Mesendoderm (in vitro differentiated cells): ENCODE results near the gene NOP53.
"Not testable (repeated sequence)": the region's sequence is repeated elsewhere in the genome, so short reads cannot be mapped to it uniquely, and the experiment has no call there.

Experiments used
- DNase-seq: peaks from one replicate; pipeline ENCODE4 v3.0.0; 2013
- H2AK5ac ChIP-seq: 2 replicates; pipeline ENCODE4 v1.6.1; 2013; ENCODE audit warnings: low read length, inconsistent platforms
- H2BK120ac ChIP-seq: 2 replicates; pipeline ENCODE4 v1.6.1; 2013; ENCODE audit warnings: low read depth, mild to moderate bottlenecking, low read length, moderate library complexity, mixed read lengths
- H2BK15ac ChIP-seq: replicated peaks from 2 replicates; pipeline ENCODE4 v1.6.1; 2013; ENCODE audit warnings: low read depth, mild to moderate bottlenecking, moderate library complexity
- H2BK5ac ChIP-seq: 2 replicates; pipeline ENCODE4 v1.6.1; 2013; ENCODE audit warnings: low read length, inconsistent platforms
- H3K18ac ChIP-seq: 2 replicates; pipeline ENCODE4 v1.6.1; 2013; ENCODE audit warnings: mild to moderate bottlenecking, low read length, mixed read lengths
- H3K23ac ChIP-seq: one replicate; pipeline ENCODE4 v1.6.1; 2013; ENCODE audit warnings: low read length
- H3K27ac ChIP-seq: 2 replicates; pipeline ENCODE4 v1.5.1; 2013; ENCODE audit warnings: low read depth, mild to moderate bottlenecking, inconsistent platforms, low read length, moderate library complexity
- H3K27me3 ChIP-seq: 2 replicates; pipeline ENCODE4 v1.6.1; 2013; ENCODE audit warnings: low read length, control low read depth, mild to moderate bottlenecking, inconsistent platforms; ENCODE audit not compliant: insufficient read depth, poor library complexity
- H3K36me3 ChIP-seq: 2 replicates; pipeline ENCODE4 v1.6.1; 2013; ENCODE audit warnings: low read length, inconsistent platforms; ENCODE audit not compliant: control insufficient read depth, insufficient read depth
- H3K4ac ChIP-seq: one replicate; pipeline ENCODE4 v1.6.1; 2013; ENCODE audit warnings: low read depth, mild to moderate bottlenecking, low read length, moderate library complexity
- H3K4me1 ChIP-seq: 2 replicates; pipeline ENCODE4 v1.6.1; 2013; ENCODE audit warnings: low read depth, low read length, inconsistent platforms; ENCODE audit not compliant: control insufficient read depth
- H3K4me2 ChIP-seq: 2 replicates; pipeline ENCODE4 v1.6.1; 2013; ENCODE audit warnings: low read length
- H3K4me3 ChIP-seq: 2 replicates; pipeline ENCODE4 v1.5.1; 2013; ENCODE audit warnings: mild to moderate bottlenecking, low read length
- H3K56ac ChIP-seq: one replicate; pipeline ENCODE4 v1.6.1; 2013; ENCODE audit warnings: low read length
- H3K79me1 ChIP-seq: 2 replicates; pipeline ENCODE4 v1.6.1; 2013; ENCODE audit warnings: low read length, inconsistent platforms
- H3K79me2 ChIP-seq: 2 replicates; pipeline ENCODE4 v1.6.1; 2013; ENCODE audit warnings: mild to moderate bottlenecking, low read length; ENCODE audit not compliant: control insufficient read depth, insufficient read depth
- H3K9ac ChIP-seq: 2 replicates; pipeline ENCODE4 v1.6.1; 2013; ENCODE audit warnings: low read length, inconsistent platforms
- H4K5ac ChIP-seq: one replicate; pipeline ENCODE4 v1.6.1; 2013; ENCODE audit warnings: low read length
- H4K8ac ChIP-seq: one replicate; pipeline ENCODE4 v1.6.1; 2013; ENCODE audit warnings: low read depth, mild to moderate bottlenecking, control low read depth, low read length, moderate library complexity
- WGBS: extraction: QIAGEN DNeasy Blood & Tissue Kit; methylation state at CpG from one replicate; pipeline ENCODE4 v1.1.7; 2013; ENCODE audit warnings: low lambda C conversion rate, missing lambda C conversion rate; ENCODE audit not compliant: insufficient coverage; ENCODE audit errors: extremely low coverage; 5-methylcytosine and 5-hydroxymethylcytosine counted together

NOP53 gene

GRCh38 chr19:47766670-47767069 lies 21.3 kb downstream of the NOP53 start:
- Histone ChIP-seq H3K27me3 (no peaks in the 10 kb centered on the region), H3K56ac (no peak overlapping the region), H4K8ac (no peak overlapping the region), H3K4me1 (no peaks in the 10 kb centered on the region), H3K27ac (no peak overlapping the region), H3K79me2 (no peaks in the 10 kb centered on the region), H2BK5ac (no peak overlapping the region), H3K18ac (no peak overlapping the region), H3K4me3 (no peak overlapping the region), H2BK120ac (no peak overlapping the region), H3K79me1 (no peaks in the 10 kb centered on the region), H3K9ac (no peak overlapping the region), H2BK15ac (no peak overlapping the region), H3K23ac (no peak overlapping the region), H2AK5ac (no peak overlapping the region), H4K5ac (no peak overlapping the region), H3K36me3 (no peaks in the 10 kb centered on the region), H3K4ac (no peak overlapping the region), H3K4me2 (no peak overlapping the region)
- peak; percentile 31 for DNase-seq
- WGBS, result no CpG with 5 or more reads among the region's 7 CpGs

GRCh38 chr19:47767349-47767748 lies 22.0 kb downstream of the NOP53 start:
- no peak overlapping the region for H2BK5ac ChIP-seq
- H4K8ac ChIP-seq, result no peak overlapping the region
- H3K18ac ChIP-seq, result no peak overlapping the region
- WGBS, result no CpG with 5 or more reads among the region's 2 CpGs
- H4K5ac ChIP-seq, result no peak overlapping the region
- no peaks in the 10 kb centered on the region for H3K36me3 ChIP-seq
- H3K56ac ChIP-seq, result no peak overlapping the region
- H3K23ac ChIP-seq, result no peak overlapping the region
- H3K27ac ChIP-seq, result no peak overlapping the region
- H3K79me2 ChIP-seq, result no peaks in the 10 kb centered on the region
- H3K4me3 ChIP-seq, result no peak overlapping the region
- no peak overlapping the region for H3K4ac ChIP-seq
- DNase-seq, result no peak
- no peaks in the 10 kb centered on the region for H3K4me1 ChIP-seq
- no peak overlapping the region for H2AK5ac ChIP-seq
- H2BK120ac ChIP-seq, result no peak overlapping the region
- H3K79me1 ChIP-seq, result no peaks in the 10 kb centered on the region
- no peaks in the 10 kb centered on the region for H3K27me3 ChIP-seq
- H2BK15ac ChIP-seq, result no peak overlapping the region
- no peak overlapping the region for H3K9ac ChIP-seq
- no peak overlapping the region for H3K4me2 ChIP-seq

- no peak overlapping the region for H4K5ac ChIP-seq
- H3K79me1 ChIP-seq, result no peaks in the 10 kb centered on the region
- no peak overlapping the region for H4K8ac ChIP-seq
- no peak for DNase-seq
- no peaks in the 10 kb centered on the region for H3K4me1 ChIP-seq
- no peaks in the 10 kb centered on the region for H3K27me3 ChIP-seq
- H2AK5ac ChIP-seq, result peak overlapping the region; percentile 58
- H3K79me2 ChIP-seq, result no peaks in the 10 kb centered on the region
- no peaks in the 10 kb centered on the region for H3K36me3 ChIP-seq
- WGBS, result no CpG with 5 or more reads among the region's 2 CpGs
- no peak overlapping the region for H3K18ac ChIP-seq
- H3K4me3 ChIP-seq, result no peak overlapping the region
- no peak overlapping the region for H2BK120ac ChIP-seq
- H3K4me2 ChIP-seq, result no peak overlapping the region
- H3K56ac ChIP-seq, result no peak overlapping the region
- no peak overlapping the region for H2BK15ac ChIP-seq
- H2BK5ac ChIP-seq, result no peak overlapping the region
- H3K27ac ChIP-seq, result no peak overlapping the region
- H3K23ac ChIP-seq, result no peak overlapping the region
- H3K9ac ChIP-seq, result no peak overlapping the region
- no peak overlapping the region for H3K4ac ChIP-seq
Measured at GRCh38 chr19:47768604-47769003, 23.3 kb downstream of the NOP53 start.

- no CpG with 5 or more reads among the region's 3 CpGs for WGBS
- Histone ChIP-seq H3K79me1 (no peaks in the 10 kb centered on the region), H3K23ac (no peak overlapping the region), H3K27ac (no peak overlapping the region), H3K56ac (no peak overlapping the region), H2BK120ac (no peak overlapping the region), H4K5ac (no peak overlapping the region), H2BK15ac (no peak overlapping the region), H2AK5ac (no peak overlapping the region), H3K9ac (no peak overlapping the region), H3K4me1 (no peaks in the 10 kb centered on the region), H3K4me2 (no peak overlapping the region), H3K4me3 (no peak overlapping the region), H3K79me2 (no peaks in the 10 kb centered on the region), H2BK5ac (no peak overlapping the region), H4K8ac (no peak overlapping the region), H3K27me3 (no peaks in the 10 kb centered on the region), H3K4ac (no peak overlapping the region), H3K36me3 (no peaks in the 10 kb centered on the region), H3K18ac (no peak overlapping the region)
- no peak for DNase-seq
Measured at GRCh38 chr19:47769534-47769933, 24.2 kb downstream of the NOP53 start.

GRCh38 chr19:47771291-47771690 lies 25.9 kb downstream of the NOP53 start:
- not testable (repeated sequence) for H2BK5ac ChIP-seq, H3K79me2 ChIP-seq, DNase-seq, H2BK15ac ChIP-seq, H3K4me2 ChIP-seq, H3K23ac ChIP-seq, H3K27me3 ChIP-seq, H2AK5ac ChIP-seq, H4K5ac ChIP-seq, H3K4me3 ChIP-seq, H3K9ac ChIP-seq, H3K27ac ChIP-seq, H3K56ac ChIP-seq, H4K8ac ChIP-seq, H3K36me3 ChIP-seq, H3K79me1 ChIP-seq, H2BK120ac ChIP-seq, H3K4ac ChIP-seq, H3K4me1 ChIP-seq, H3K18ac ChIP-seq
- WGBS, result no CpG with 5 or more reads among the region's 6 CpGs

GRCh38 chr19:47776568-47776967 lies 31.2 kb downstream of the NOP53 start:
- Histone ChIP-seq H3K23ac (no peak overlapping the region), H3K36me3 (peaks cover 9% of the 10 kb centered on the region), H2BK5ac (no peak overlapping the region), H3K4me1 (no peaks in the 10 kb centered on the region), H3K18ac (no peak overlapping the region), H2BK15ac (no peak overlapping the region), H4K8ac (no peak overlapping the region), H3K9ac (no peak overlapping the region), H3K27ac (no peak overlapping the region), H3K79me2 (peaks cover 30% of the 10 kb centered on the region), H4K5ac (no peak overlapping the region), H3K56ac (no peak overlapping the region), H3K79me1 (peaks cover 16% of the 10 kb centered on the region), H2AK5ac (no peak overlapping the region), H2BK120ac (no peak overlapping the region), H3K27me3 (no peaks in the 10 kb centered on the region), H3K4me2 (no peak overlapping the region), H3K4ac (no peak overlapping the region), H3K4me3 (no peak overlapping the region)
- DNase-seq, result peak; percentile 82
- no CpG with 5 or more reads among the region's 4 CpGs for WGBS
